NCI-H2196 (cell line): ENCODE data around the gene PIP4P1.
"Not testable (repeated sequence)": the region's sequence is repeated elsewhere in the genome, so short reads cannot be mapped to it uniquely, and the experiment has no call there.

Experiments used
- DNase-seq: peaks from one replicate; lab custom pipeline; 2025; ENCODE audit not compliant: unreplicated experiment; lab: John Stamatoyannopoulos, UW

PIP4P1 gene

GRCh38 chr14:20477211-20477876 lies 16.1 kb upstream of the PIP4P1 start:
- DNase-seq: peak; percentile 57

GRCh38 chr14:20476776-20477175 lies 15.5 kb upstream of the PIP4P1 start:
- DNase-seq: no peak

- no peak for DNase-seq
Measured at GRCh38 chr14:20472536-20473169, 11.4 kb upstream of the PIP4P1 start.

- no peak for DNase-seq
Measured at GRCh38 chr14:20470603-20470901, 9.3 kb upstream of the PIP4P1 start.

- DNase-seq: no peak
Measured at GRCh38 chr14:20469890-20470602, 8.8 kb upstream of the PIP4P1 start.

- peak; percentile 93 for DNase-seq
Measured at GRCh38 chr14:20469242-20469889, 8.1 kb upstream of the PIP4P1 start, which contains the start of gene PNP. TSS of gene PNP (plus strand) at chr14:20469406. CDS start at chr14:20469525, 119 bp downstream.

GRCh38 chr14:20468764-20469241 lies 7.6 kb upstream of the PIP4P1 start:
- peak; percentile 73 for DNase-seq

GRCh38 chr14:20460458-20461224 lies 593 bp downstream of the PIP4P1 start:
- DNase-seq: peak; percentile 58

- no peak for DNase-seq
Measured at GRCh38 chr14:20458031-20458789, 3.0 kb downstream of the PIP4P1 start.

- DNase-seq: no peak
Measured at GRCh38 chr14:20456971-20457370, 4.3 kb downstream of the PIP4P1 start.

- peak; percentile 90 for DNase-seq
Measured at GRCh38 chr14:20455355-20456300, 5.6 kb downstream of the PIP4P1 start.

- DNase-seq: peak; percentile 99
Measured at GRCh38 chr14:20454516-20455354, 6.5 kb downstream of the PIP4P1 start, which contains the start of the genes APEX1 and OSGEP. TSS of gene APEX1 (plus strand) at chr14:20455226. CDS start at chr14:20455646, 420 bp downstream. TSS of gene OSGEP (minus strand) at chr14:20454812. CDS start at chr14:20454683, 129 bp downstream.

GRCh38 chr14:20452831-20453230 lies 8.4 kb downstream of the PIP4P1 start:
- not testable (repeated sequence) for DNase-seq

GRCh38 chr14:20446889-20447288 lies 14.3 kb downstream of the PIP4P1 start:
- no peak for DNase-seq

- DNase-seq: not testable (repeated sequence)
Measured at GRCh38 chr14:20443650-20444049, 17.6 kb downstream of the PIP4P1 start.

- DNase-seq: no peak
Measured at GRCh38 chr14:20441461-20441860, 19.8 kb downstream of the PIP4P1 start.

GRCh38 chr14:20440882-20441281 lies 20.4 kb downstream of the PIP4P1 start:
- no peak for DNase-seq

- DNase-seq: no peak
Measured at GRCh38 chr14:20440465-20440864, 20.8 kb downstream of the PIP4P1 start.
